HepG2 (cell line): ENCODE results near the gene PSKH1. TPM values are rescaled to one million over a fixed set of nuclear protein-coding genes. Genes with fewer than 3 reads are reported as not detected.

Experiments
- CHD4 ChIP-seq: fragments of 200-600 bp; sonication (generic); IDR thresholded peaks from 2 replicates; pipeline ENCODE4 v1.7.0; 2017; ENCODE audit warnings: mild to moderate bottlenecking, low read length, borderline replicate concordance
- ETV6 ChIP-seq: sonication (generic); formaldehyde crosslinking; conservative IDR thresholded peaks from 2 replicates; pipeline ENCODE4 v1.4.0; 2020; ENCODE audit warnings: missing genetic modification reagents
- FOXK2 ChIP-seq: fragments of 450-650 bp; IDR thresholded peaks from 2 replicates; pipeline ENCODE4 v1.6.1; 2016
- FOXO1 ChIP-seq: sonication (generic); formaldehyde crosslinking; IDR thresholded peaks from 2 replicates; pipeline ENCODE4 v1.4.0; 2020; ENCODE audit warnings: missing genetic modification reagents
- HHEX ChIP-seq: IDR thresholded peaks from 2 replicates; pipeline ENCODE4 v1.6.1; 2016; ENCODE audit warnings: control low read depth
- HMG20A ChIP-seq: IDR thresholded peaks from 2 replicates; pipeline ENCODE4 v1.6.1; 2016; ENCODE audit warnings: borderline replicate concordance
- HNRNPUL1 ChIP-seq: fragments of 200-400 bp; formaldehyde crosslinking; IDR thresholded peaks from 2 replicates; pipeline ENCODE4 v1.6.1; 2017; ENCODE audit warnings: low read depth, mild to moderate bottlenecking, low read length, moderate library complexity
- ISL2 ChIP-seq: sonication (generic); formaldehyde crosslinking; IDR thresholded peaks from 2 replicates; pipeline ENCODE4 v1.5.0; 2020; ENCODE audit warnings: missing genetic modification reagents
- MED1 ChIP-seq: sonication (generic); formaldehyde crosslinking; IDR thresholded peaks from 2 replicates; pipeline ENCODE4 v1.4.0; 2020; ENCODE audit warnings: missing genetic modification reagents
- MEIS1 ChIP-seq: sonication (generic); formaldehyde crosslinking; IDR thresholded peaks from 2 replicates; pipeline ENCODE4 v1.9.0; 2021; ENCODE audit warnings: mild to moderate bottlenecking, missing genetic modification reagents, moderate library complexity, borderline replicate concordance
- NR2F6 ChIP-seq, 2 experiments: IDR thresholded peaks; 2 replicates each; pipeline ENCODE4 v1.6.1; 2016; ENCODE audit warnings: antibody characterized with exemption in 1 of 2, mild to moderate bottlenecking in 1 of 2
- PHF5A ChIP-seq: IDR thresholded peaks from one replicate; pipeline ENCODE4 v1.6.1; 2018; ENCODE audit warnings: low read depth, missing genetic modification reagents; ENCODE audit not compliant: unreplicated experiment
- PRMT3 ChIP-seq: sonication (generic); formaldehyde crosslinking; IDR thresholded peaks from 2 replicates; pipeline ENCODE4 v1.8.1; 2022; ENCODE audit warnings: low read depth, mild to moderate bottlenecking, moderate library complexity, missing genetic modification reagents, borderline replicate concordance
- RARA ChIP-seq: IDR thresholded peaks from 2 replicates; pipeline ENCODE4 v1.6.1; 2016; ENCODE audit warnings: missing genetic modification reagents, missing compliant biosample characterization
- RBM22 ChIP-seq: fragments of 200-400 bp; formaldehyde crosslinking; optimal IDR thresholded peaks from 2 replicates; pipeline ENCODE3; 2017; ENCODE audit warnings: mild to moderate bottlenecking, low read length, moderate library complexity
- SIN3A ChIP-seq: IDR thresholded peaks from 2 replicates; pipeline ENCODE4 v1.6.1; 2011; ENCODE audit warnings: low read depth, mild to moderate bottlenecking, control low read depth, low read length, borderline replicate concordance
- ZNF256 ChIP-seq: sonication (generic); formaldehyde crosslinking; conservative IDR thresholded peaks from 2 replicates; pipeline ENCODE4 v1.4.0; 2020; ENCODE audit warnings: missing genetic modification reagents
- ZNF264 ChIP-seq: sonication (generic); formaldehyde crosslinking; IDR thresholded peaks from 2 replicates; pipeline ENCODE4 v1.4.0; 2020; ENCODE audit warnings: missing genetic modification reagents
- ZNF629 ChIP-seq: sonication (generic); formaldehyde crosslinking; conservative IDR thresholded peaks from 2 replicates; pipeline ENCODE4 v1.5.0; 2020; ENCODE audit warnings: missing genetic modification reagents
- polyA plus RNA-seq, 8 experiments: library from polyadenylated mRNA; depleted of rRNA in 3 of 8; stranded (reverse) in 7 of 8; unstranded in 1 of 8; fragments of >200 nt; fragmentation: Illumina TruSeq in 4 of 8; extraction: Trizol in 4 of 8; gene quantifications; 2 replicates each; pipeline versions ENCODE4 v1.2.1 to v1.2.3, GENCODE V29; 2011 to 2016; ENCODE audit warnings: low read depth in 4 of 8, missing spikeins in 1 of 8, mixed read lengths in 1 of 8; ENCODE audit not compliant: insufficient read depth in 1 of 8
- total RNA-seq, 5 experiments: library from RNA; depleted of rRNA; stranded (reverse); fragments of >200 nt; fragmentation: Illumina TruSeq; extraction: Trizol; gene quantifications; 2 replicates each; pipeline ENCODE4 v1.2.3, GENCODE V29; 2016; ENCODE audit warnings: low read depth in 1 of 5
- TF ChIP-seq, protein P1 (sequence below): sonication (generic); formaldehyde crosslinking; IDR thresholded peaks from 2 replicates; pipeline ENCODE4 v1.4.0; 2020; ENCODE audit warnings: missing genetic modification reagents, mild to moderate bottlenecking, borderline replicate concordance
- TF ChIP-seq, protein P2 (sequence below): IDR thresholded peaks from 2 replicates; pipeline ENCODE4 v1.6.1; 2016; ENCODE audit warnings: missing compliant biosample characterization, missing genetic modification reagents, borderline replicate concordance
- TF ChIP-seq, protein P3 (sequence below): sonication (generic); formaldehyde crosslinking; IDR thresholded peaks from 2 replicates; pipeline ENCODE4 v1.5.0; 2020; ENCODE audit warnings: mild to moderate bottlenecking, missing genetic modification reagents, borderline replicate concordance
- TF ChIP-seq, protein P4 (sequence below): sonication (generic); formaldehyde crosslinking; IDR thresholded peaks from 2 replicates; pipeline ENCODE4 v1.5.1; 2020; ENCODE audit warnings: mild to moderate bottlenecking, missing genetic modification reagents, moderate library complexity
- TF ChIP-seq, protein P5 (sequence below): sonication (generic); formaldehyde crosslinking; IDR thresholded peaks from 2 replicates; pipeline ENCODE4 v1.5.0; 2020; ENCODE audit warnings: missing genetic modification reagents, mild to moderate bottlenecking, borderline replicate concordance

PSKH1 gene
- total and polyA plus RNA-seq, 2 of the 13 experiments (the other 11 are each of a cell fraction or from before 2014, with no cell fraction given) = 8.4 to 19.1 TPM

DNA sequence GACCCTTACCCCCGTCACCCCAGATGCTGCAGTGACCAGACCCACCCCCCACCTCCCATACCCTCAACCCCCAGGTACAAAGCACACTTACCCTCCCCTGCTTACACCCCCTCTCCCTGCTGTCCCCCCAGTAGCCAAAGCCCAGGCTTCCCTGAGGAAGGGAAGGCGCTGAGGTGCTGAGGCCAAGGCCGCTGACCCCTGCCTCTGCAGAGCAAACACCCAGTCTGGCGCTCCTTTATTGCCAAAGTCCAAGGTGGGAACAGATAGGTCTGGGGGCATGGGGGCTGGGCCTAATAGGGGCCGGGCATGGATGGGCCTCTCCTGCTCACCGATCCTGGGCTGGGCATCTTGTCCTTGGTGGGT lies 50.2 kb downstream of the PSKH1 start (continued):
- TF ChIP-seq, protein P1, sequence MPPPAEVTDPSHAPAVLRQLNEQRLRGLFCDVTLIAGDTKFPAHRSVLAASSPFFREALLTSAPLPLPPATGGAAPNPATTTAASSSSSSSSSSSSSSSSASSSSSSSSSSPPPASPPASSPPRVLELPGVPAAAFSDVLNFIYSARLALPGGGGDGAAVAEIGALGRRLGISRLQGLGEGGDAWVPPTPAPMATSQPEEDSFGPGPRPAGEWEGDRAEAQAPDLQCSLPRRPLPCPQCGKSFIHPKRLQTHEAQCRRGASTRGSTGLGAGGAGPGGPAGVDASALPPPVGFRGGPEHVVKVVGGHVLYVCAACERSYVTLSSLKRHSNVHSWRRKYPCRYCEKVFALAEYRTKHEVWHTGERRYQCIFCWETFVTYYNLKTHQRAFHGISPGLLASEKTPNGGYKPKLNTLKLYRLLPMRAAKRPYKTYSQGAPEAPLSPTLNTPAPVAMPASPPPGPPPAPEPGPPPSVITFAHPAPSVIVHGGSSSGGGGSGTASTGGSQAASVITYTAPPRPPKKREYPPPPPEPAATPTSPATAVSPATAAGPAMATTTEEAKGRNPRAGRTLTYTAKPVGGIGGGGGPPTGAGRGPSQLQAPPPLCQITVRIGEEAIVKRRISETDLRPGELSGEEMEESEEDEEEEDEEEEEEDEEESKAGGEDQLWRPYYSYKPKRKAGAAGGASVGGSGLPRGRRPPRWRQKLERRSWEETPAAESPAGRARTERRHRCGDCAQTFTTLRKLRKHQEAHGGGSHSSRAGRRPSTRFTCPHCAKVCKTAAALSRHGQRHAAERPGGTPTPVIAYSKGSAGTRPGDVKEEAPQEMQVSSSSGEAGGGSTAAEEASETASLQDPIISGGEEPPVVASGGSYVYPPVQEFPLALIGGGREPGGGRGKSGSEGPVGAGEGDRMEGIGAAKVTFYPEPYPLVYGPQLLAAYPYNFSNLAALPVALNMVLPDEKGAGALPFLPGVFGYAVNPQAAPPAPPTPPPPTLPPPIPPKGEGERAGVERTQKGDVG (CRISPR knock-in tag) = no peak
- no peak for TF ChIP-seq ZNF256 (CRISPR knock-in tag)
- TF ChIP-seq, protein P2, sequence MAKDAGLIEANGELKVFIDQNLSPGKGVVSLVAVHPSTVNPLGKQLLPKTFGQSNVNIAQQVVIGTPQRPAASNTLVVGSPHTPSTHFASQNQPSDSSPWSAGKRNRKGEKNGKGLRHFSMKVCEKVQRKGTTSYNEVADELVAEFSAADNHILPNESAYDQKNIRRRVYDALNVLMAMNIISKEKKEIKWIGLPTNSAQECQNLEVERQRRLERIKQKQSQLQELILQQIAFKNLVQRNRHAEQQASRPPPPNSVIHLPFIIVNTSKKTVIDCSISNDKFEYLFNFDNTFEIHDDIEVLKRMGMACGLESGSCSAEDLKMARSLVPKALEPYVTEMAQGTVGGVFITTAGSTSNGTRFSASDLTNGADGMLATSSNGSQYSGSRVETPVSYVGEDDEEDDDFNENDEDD (CRISPR knock-in tag) = no peak
- TF ChIP-seq ZNF629 (CRISPR knock-in tag) = peak; percentile 39; the same call in 1 of the 2 replicates
- peak; percentile 83 for TF ChIP-seq HHEX (CRISPR knock-in tag)
- TF ChIP-seq, protein P3, sequence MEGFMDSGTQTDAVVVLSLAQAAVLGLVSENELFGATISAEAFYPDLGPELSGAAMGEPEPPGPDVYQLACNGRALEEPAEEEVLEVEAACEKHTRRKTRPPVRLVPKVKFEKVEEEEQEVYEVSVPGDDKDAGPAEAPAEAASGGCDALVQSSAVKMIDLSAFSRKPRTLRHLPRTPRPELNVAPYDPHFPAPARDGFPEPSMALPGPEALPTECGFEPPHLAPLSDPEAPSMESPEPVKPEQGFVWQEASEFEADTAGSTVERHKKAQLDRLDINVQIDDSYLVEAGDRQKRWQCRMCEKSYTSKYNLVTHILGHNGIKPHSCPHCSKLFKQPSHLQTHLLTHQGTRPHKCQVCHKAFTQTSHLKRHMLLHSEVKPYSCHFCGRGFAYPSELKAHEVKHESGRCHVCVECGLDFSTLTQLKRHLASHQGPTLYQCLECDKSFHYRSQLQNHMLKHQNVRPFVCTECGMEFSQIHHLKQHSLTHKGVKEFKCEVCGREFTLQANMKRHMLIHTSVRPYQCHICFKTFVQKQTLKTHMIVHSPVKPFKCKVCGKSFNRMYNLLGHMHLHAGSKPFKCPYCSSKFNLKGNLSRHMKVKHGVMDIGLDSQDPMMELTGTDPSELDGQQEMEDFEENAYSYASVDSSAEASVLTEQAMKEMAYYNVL (CRISPR knock-in tag) = peak; percentile 12; the same call in 1 of the 2 replicates
- TF ChIP-seq HMG20A (CRISPR knock-in tag) = peak; percentile 39; the same call in 1 of the 2 replicates
- TF ChIP-seq PRMT3 (CRISPR knock-in tag) = no peak; the same call in 1 of the 2 replicates
- TF ChIP-seq ETV6 = no peak
- TF ChIP-seq, protein P4, sequence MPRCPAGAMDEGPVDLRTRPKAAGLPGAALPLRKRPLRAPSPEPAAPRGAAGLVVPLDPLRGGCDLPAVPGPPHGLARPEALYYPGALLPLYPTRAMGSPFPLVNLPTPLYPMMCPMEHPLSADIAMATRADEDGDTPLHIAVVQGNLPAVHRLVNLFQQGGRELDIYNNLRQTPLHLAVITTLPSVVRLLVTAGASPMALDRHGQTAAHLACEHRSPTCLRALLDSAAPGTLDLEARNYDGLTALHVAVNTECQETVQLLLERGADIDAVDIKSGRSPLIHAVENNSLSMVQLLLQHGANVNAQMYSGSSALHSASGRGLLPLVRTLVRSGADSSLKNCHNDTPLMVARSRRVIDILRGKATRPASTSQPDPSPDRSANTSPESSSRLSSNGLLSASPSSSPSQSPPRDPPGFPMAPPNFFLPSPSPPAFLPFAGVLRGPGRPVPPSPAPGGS = no peak
- peak; percentile 83; the same call in 1 of the 2 replicates for TF ChIP-seq SIN3A
- TF ChIP-seq, protein P5, sequence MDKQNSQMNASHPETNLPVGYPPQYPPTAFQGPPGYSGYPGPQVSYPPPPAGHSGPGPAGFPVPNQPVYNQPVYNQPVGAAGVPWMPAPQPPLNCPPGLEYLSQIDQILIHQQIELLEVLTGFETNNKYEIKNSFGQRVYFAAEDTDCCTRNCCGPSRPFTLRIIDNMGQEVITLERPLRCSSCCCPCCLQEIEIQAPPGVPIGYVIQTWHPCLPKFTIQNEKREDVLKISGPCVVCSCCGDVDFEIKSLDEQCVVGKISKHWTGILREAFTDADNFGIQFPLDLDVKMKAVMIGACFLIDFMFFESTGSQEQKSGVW = no peak
- TF ChIP-seq NR2F6 (IDR thresholded peaks at IDR 0.05) = peak; percentile 98
- peak; percentile 98 for TF ChIP-seq NR2F6 (CRISPR knock-in tag; IDR thresholded peaks at IDR 0.05)
- peak; percentile 12; the same call in 1 of the 2 replicates for TF ChIP-seq ZNF264
- TF ChIP-seq PHF5A = peak; percentile 23
- peak; percentile 42; the same call in 1 of the 2 replicates for TF ChIP-seq FOXO1 (CRISPR knock-in tag)
- no peak for TF ChIP-seq RBM22
- TF ChIP-seq MED1 (CRISPR knock-in tag) = peak; percentile 70
- TF ChIP-seq ISL2 (CRISPR knock-in tag) = no peak
- peak; percentile 72; the same call in 1 of the 2 replicates for TF ChIP-seq MEIS1
- TF ChIP-seq RARA (CRISPR knock-in tag) = peak; percentile 82
- TF ChIP-seq FOXK2 = no peak
- TF ChIP-seq CHD4 = peak; percentile 84
- no peak for TF ChIP-seq HNRNPUL1
